ENCODE measurements around the gene MAP1LC3B. TPM values are rescaled to one million over a fixed set of nuclear protein-coding genes. Genes with fewer than 3 reads are reported as not detected.

MAP1LC3B gene
- total and polyA plus RNA-seq, 2 of the 8 experiments (the other 6 are each of a cell fraction or from before 2014, with no cell fraction given) = 29.5 to 48.5 TPM

DNA sequence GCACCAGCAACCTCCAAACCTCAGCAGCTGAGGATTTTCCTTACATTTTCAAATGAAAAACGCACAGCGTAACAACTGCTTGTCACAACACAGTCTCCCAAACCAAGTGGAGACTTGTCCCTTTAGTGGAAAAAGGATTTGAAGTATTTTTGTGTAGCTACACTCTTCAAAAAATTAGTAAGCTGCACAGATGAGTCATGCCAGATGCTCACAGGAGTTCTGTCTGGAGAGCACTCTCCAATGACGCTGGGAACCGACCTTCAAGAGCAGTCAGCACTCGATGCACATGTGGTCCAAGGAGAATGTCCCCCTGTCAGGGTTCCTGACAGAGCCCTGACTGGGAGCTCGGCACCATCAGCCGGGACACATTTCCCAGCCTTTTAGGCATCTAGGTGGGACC lies 39.8 kb downstream of the MAP1LC3B start:
- ChIA-PET POLR2A (ENCODE audit: partially characterized antibody) (no interaction called here), CTCF (ENCODE audit: partially characterized antibody) (interaction anchor here (0.6 to 2.0 kb wide), 5 partner anchors 11 to 266 kb away, joined by 3 to 5 read pairs (median 3); no protein-coding TSS in a partner anchor)
- no peak overlapping the region for H3K18ac ChIP-seq (ENCODE audit: extremely low read depth, low read length)
- 93% methylated on average over 7 of the region's 7 CpGs; no CpG with 5 or more reads in 1 of the 2 experiments for WGBS, 2 experiments (ENCODE audit: extremely low coverage in 1 of 2, insufficient coverage in 1 of 2, insufficient read length in 1 of 2, insufficient replicate concordance in 2 of 2, low coverage in 1 of 2, low lambda C conversion rate in 2 of 2, missing lambda C conversion rate in 1 of 2)
- H3K56ac ChIP-seq (replicated peaks; ENCODE audit: insufficient read length, low read depth, low read length) = no peak overlapping the region
- H3K4me3 ChIP-seq (ENCODE audit: extremely low read depth in 1 of 4, insufficient read depth in 2 of 4, low read depth in 3 of 4, low read length in 4 of 4) = no peak overlapping the region
- H2BK15ac ChIP-seq (ENCODE audit: low read length) = no peak overlapping the region
- H3K9me3 ChIP-seq (ENCODE audit: insufficient read depth in 2 of 2, low read depth in 1 of 2, low read length in 1 of 2) = no peaks in the 10 kb centered on the region
- no peak overlapping the region for H2AK5ac ChIP-seq (ENCODE audit: low read depth, low read length)
- no peak overlapping the region for H2BK20ac ChIP-seq (ENCODE audit: low read length)
- no peak overlapping the region for H4K91ac ChIP-seq (replicated peaks; ENCODE audit: insufficient read length, low read length)
- H3K23me2 ChIP-seq (ENCODE audit: low read depth, low read length) = no peaks in the 10 kb centered on the region
- H2AFZ ChIP-seq (ENCODE audit: low read length) = no peak overlapping the region
- H3K23ac ChIP-seq (ENCODE audit: insufficient read length) = no peak overlapping the region
- no peak overlapping the region for H2BK120ac ChIP-seq (replicated peaks; ENCODE audit: low read depth, low read length)
- H3K4me2 ChIP-seq (ENCODE audit: insufficient read depth in 1 of 2, low read depth in 2 of 2, low read length in 2 of 2) = no peak overlapping the region
- no peak overlapping the region for H3K4ac ChIP-seq (replicated peaks; ENCODE audit: insufficient read length, low read depth, low read length)
- no peak overlapping the region for H3K9ac ChIP-seq (replicated peaks in 1 of 4; ENCODE audit: extremely low read depth in 1 of 4, low read depth in 3 of 4, low read length in 3 of 4)
- H3K79me2 ChIP-seq (ENCODE audit: control insufficient read depth in 1 of 2, insufficient read depth in 2 of 2, low read length in 2 of 2) = no peaks in the 10 kb centered on the region; a peak in 1 of 4 replicates
- H2BK12ac ChIP-seq (ENCODE audit: low read depth, low read length) = no peak overlapping the region
- no peak overlapping the region for H4K5ac ChIP-seq (ENCODE audit: insufficient read length, low read depth, low read length)
- H4K20me1 ChIP-seq (replicated peaks in 1 of 2; ENCODE audit: control insufficient read depth in 1 of 2, insufficient read depth in 2 of 2, low read length in 2 of 2) = peaks cover under 1 to 3% of the 10 kb centered on the region in 2 experiments
- peaks cover 0 to 3% (median 0%) of the 10 kb centered on the region in 4 experiments; a peak in 2 of 8 replicates for H3K36me3 ChIP-seq (ENCODE audit: control insufficient read depth in 2 of 4, insufficient read depth in 4 of 4, low read length in 3 of 4)
- H3K14ac ChIP-seq (ENCODE audit: insufficient read length) = no peak overlapping the region
- no peak overlapping the region for H2BK5ac ChIP-seq (ENCODE audit: low read depth, low read length)
- peaks cover 0 to 12% (median 3%) of the 10 kb centered on the region in 4 experiments; a peak in 6 of 7 replicates for H3K4me1 ChIP-seq (replicated peaks in 1 of 4; ENCODE audit: control insufficient read depth in 3 of 4, insufficient read depth in 4 of 4, low read length in 3 of 4)
- no peak overlapping the region for H3K27ac ChIP-seq (ENCODE audit: low read depth, low read length)
- FAIRE-seq (no peak), DNase-seq (ENCODE audit: low read depth in 1 of 2, low spot score in 2 of 2) (no peak)
- H3K27me3 ChIP-seq (replicated peaks in 1 of 4; ENCODE audit: control insufficient read depth in 3 of 4, extremely low read depth in 1 of 4, insufficient read depth in 3 of 4, low read length in 3 of 4) = no peaks in the 10 kb centered on the region
- H3K79me1 ChIP-seq (ENCODE audit: low read depth, low read length) = peaks cover 3% of the 10 kb centered on the region; the same call in 1 of the 2 replicates
- no peak overlapping the region for H4K8ac ChIP-seq (ENCODE audit: extremely low read depth, insufficient read depth, low read length)
- TF ChIP-seq CTCF (IDR thresholded peaks at IDR 0.05; ENCODE audit: control extremely low read depth in 1 of 3, insufficient read depth in 1 of 3, low read depth in 1 of 3, low read length in 3 of 3) = no peak
- no peak for TF ChIP-seq KDM5A (IDR thresholded peaks at IDR 0.05; ENCODE audit: low read length)
- TF ChIP-seq JUND (IDR thresholded peaks at IDR 0.05; ENCODE audit: low read length) = no peak
- TF ChIP-seq ATF2 (IDR thresholded peaks at IDR 0.05; ENCODE audit: low read length) = no peak
- TF ChIP-seq E2F6 (IDR thresholded peaks at IDR 0.05) = no peak
- TF ChIP-seq ASH2L (IDR thresholded peaks at IDR 0.05; ENCODE audit: low read length) = no peak
- no peak for TF ChIP-seq TAF7 (optimal IDR thresholded peaks at IDR 0.05; ENCODE audit: borderline replicate concordance, low read depth, low read length)
- no peak for TF ChIP-seq CBX8 (IDR thresholded peaks at IDR 0.05; ENCODE audit: borderline replicate concordance, low read depth, low read length)
